C1 segment of cervical spinal cord (tissue), 14 donors: ENCODE measurements around the gene HIF1AN.

Experiments used
- DNase-seq, 14 donors: peaks; one replicate each; lab custom pipeline; 2025; lab: John Stamatoyannopoulos, UW

The HIF1AN gene

GRCh38 chr10:100520811-100521210 lies 14.9 kb upstream of the HIF1AN start:
- no peak for DNase-seq

DNA sequence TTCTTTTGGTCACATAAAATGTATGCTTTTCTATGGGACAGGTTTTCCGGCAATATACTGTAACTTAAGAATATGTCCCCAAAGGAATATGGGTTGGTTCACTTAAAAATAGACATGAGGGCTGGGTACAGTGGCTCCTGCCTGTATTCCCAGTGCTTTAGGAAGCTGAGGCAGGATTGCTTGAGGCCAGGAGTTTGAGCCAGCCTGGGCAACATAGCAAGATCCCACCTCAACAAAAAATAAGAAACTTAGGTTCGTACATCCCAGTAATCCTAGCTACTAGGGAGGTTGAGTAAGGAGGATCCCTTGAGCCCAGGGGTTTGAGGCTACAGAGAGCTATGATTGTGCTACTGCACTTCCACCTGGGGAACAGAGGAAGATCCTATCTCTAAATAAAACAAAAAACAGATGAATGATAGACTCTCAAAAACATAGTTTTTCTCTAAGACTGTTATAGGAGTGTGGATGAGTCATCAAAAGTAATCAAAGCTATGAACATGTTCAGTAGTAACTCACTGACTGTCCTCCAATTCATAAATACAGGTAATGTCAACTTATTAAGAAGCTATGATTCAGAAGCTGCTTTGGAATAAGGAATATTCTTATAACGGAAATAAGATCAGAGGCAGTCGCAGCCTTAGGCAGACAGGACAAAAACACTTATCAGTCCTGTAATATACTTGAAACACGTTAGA lies 13.5 kb upstream of the HIF1AN start:
- no peak for DNase-seq

DNA sequence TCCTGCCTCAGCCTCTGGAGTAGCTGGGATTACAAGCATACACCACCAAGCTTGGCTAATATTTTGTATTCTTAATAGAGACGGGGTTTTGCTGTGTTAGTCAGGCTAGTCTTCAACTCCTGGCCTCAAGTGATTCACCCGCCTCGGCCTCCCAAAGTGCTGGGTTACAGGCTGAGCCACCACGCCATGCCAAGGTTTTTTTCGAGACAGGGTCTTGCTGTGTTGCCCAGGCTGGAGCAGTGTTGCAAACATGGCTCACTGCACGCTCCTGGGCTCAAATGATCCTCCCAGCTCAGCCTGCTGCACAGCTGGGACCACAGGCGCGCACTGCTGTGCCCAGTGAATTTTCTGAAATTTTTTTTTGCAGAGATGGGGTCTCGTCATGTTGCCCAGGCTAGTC lies 12.8 kb upstream of the HIF1AN start:
- no peak for DNase-seq

DNA sequence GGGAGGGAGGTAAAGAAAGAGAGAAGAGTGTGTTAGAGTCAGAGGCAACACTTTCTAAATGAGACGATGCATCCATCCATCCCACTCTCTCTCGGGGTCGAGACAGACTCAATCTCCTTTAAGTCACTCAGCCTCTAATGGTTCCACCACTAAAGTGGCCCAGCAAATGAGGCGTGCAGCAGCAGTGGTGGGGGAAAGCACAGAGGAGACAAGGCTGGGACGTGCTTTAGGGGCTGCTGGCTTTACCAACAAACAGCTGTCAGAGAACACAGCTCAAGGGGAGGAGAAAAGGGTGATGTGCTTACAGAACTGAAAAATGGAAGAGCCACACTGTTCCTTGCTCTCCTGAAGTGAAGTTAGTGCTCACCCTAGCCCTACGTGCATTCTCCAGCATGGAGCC lies 11.5 kb upstream of the HIF1AN start:
- no peak for DNase-seq

DNA sequence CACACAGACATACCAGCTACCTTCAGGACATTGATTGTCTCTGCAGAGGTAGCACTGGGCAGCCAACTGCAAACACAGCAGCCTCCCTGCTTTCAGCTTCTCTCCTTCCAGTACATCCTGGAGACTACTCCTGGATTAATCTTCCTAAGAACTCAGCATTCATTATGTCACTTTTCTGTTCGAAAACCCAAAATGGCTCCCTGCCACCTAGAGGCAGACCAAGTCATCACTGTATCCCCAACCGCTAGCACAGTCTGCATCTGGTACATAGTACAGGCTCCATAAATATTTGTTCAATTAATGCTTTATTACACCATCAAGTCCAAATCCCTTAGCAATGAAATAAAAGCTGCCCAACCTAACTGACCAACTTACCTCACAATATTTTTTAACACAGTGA lies 11.1 kb upstream of the HIF1AN start:
- no peak for DNase-seq

GRCh38 chr10:100528123-100528886 lies 7.4 kb upstream of the HIF1AN start:
- no peak for DNase-seq

- peak in 2 of 14 donors; percentile 30 to 40 for DNase-seq
Observed at GRCh38 chr10:100528921-100529474, 6.7 kb upstream of the HIF1AN start.

- DNase-seq = peak; percentile 46 to 95 (median 85)
Observed at GRCh38 chr10:100529475-100530298, 6.1 kb upstream of the HIF1AN start, which contains the start of gene NDUFB8. Gene NDUFB8 (minus strand): TSS chr10:100529871. CDS start chr10:100529851, 20 bp downstream.

- no peak for DNase-seq
Observed at GRCh38 chr10:100531761-100532160, 4.0 kb upstream of the HIF1AN start.

DNA sequence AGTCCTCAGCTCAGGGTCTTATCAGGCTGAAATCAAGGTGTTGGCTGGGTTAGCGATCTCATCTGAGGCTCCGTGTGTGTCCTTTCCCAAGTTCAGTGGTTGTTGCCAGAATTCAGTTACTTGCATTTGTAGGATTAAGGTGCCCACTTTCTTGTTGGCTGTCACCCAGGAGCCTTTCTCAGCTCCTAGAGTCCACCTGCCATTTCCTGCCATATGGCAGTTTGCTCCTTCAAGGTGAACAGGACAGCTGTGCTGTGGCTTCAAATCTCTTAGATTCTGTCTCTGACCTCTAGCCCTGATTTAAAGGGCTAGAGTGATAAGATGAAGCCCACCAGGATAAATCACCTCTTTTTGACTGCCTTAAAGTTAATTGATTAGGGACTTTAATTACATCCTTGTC lies 1.0 kb upstream of the HIF1AN start:
- DNase-seq = no peak

DNA sequence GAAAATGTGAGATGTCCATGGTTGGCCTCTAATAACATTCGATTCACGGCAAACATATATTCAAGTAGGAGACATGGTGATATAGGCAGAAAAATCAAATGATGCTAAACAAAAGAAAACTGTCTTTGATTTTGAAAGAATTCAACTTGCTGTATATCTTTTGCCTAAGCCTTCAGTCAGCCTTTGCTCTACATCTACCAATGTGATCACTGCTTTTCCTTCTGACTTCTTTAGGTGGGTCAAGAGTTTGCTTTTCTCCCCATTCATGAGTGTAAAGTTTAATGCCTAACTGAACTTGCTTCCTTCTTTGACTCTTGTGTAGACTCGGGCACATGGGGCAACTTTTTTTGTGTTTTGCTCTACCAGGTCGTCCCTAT lies 417 bp upstream of the HIF1AN start:
- DNase-seq = no peak

DNA sequence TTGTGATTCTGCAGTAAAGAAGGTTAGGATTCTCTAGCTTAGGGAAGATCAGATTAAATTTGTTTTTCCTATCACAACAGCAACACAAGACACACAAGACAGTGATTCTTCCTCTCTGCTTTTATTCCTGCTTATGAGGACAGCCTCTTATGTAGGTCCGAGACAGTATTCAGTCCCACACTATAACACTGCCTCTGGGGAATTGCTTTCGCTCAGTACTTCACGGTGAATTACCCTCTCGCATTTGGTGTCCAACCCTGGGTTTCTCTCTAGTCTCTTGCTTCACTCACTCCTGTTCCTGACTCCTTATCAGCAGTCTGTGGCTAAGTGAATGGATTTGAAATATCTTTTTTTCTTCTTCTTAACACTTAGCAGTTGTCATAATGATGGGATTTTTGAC lies 1.7 kb downstream of the HIF1AN start:
- DNase-seq = no peak

- no peak for DNase-seq
Observed at GRCh38 chr10:100544950-100545349, 9.2 kb downstream of the HIF1AN start.

GRCh38 chr10:100551196-100551595 lies 15.5 kb downstream of the HIF1AN start:
- DNase-seq = no peak

DNA sequence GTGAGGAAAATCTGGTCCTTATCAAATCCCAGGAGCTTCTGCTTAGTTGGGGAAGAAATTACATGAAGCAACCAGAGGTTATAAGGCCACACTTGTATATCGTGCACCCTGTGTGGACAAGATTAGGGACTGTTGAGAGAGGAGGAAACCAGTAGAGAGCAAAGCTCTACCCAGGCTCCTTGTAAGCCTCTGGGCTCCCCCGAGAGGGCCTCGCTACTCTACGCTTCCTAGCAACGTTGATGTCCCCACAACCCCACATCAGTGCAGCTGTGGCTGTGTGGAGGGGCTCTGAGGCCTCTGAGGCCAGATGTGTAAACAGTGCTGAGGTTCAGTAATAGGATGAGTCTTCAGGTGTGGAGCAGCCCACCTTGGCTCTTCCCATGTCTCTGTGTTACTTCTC lies 16.0 kb downstream of the HIF1AN start:
- DNase-seq = no peak

- DNase-seq = no peak
Observed at GRCh38 chr10:100553929-100554328, 18.2 kb downstream of the HIF1AN start.

DNA sequence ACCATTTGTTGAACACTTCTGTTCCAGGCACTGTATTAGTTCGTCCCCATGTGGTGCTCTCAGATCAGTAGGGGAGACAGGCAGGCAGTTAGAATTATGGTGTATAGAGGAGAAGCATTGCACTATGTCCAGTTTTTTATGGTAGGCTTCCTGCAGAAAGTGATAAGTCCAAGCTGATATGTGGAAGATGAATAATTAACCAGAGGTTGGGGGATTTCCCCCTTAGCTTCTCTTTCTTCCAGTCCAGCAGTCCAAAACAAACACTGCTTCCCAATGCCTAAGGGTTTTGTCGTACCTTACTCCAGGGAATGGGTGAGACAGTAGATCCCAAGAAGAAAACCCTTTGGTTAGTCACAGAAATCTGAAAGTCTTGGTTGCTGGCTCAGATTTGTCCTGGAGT lies 19.2 kb downstream of the HIF1AN start:
- DNase-seq = no peak

DNA sequence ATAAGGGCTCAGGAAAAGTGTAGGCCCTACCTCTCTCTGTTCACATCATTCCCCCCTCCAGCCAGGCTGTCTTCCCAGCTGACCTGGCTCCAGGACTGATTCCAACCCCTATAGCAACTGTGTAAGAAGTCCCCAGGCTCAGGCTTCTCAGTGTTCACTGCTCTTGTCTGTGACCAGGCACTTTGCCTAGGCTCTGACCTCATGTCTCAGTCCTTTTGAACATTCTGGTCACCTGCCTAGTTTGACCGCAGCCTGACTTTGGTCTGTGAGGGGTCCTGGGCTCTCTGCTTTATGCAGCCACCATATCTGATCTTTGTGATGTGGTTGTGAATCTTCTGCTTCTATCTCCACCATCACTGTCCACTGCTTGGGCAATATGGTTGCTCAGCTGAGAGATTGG lies 24.5 kb downstream of the HIF1AN start:
- no peak for DNase-seq

- no peak for DNase-seq
Observed at GRCh38 chr10:100561005-100561404, 25.3 kb downstream of the HIF1AN start.

GRCh38 chr10:100562008-100562672 lies 26.4 kb downstream of the HIF1AN start:
- DNase-seq = peak in 9 of 14 donors; percentile 14 to 67 (median 32)

DNA sequence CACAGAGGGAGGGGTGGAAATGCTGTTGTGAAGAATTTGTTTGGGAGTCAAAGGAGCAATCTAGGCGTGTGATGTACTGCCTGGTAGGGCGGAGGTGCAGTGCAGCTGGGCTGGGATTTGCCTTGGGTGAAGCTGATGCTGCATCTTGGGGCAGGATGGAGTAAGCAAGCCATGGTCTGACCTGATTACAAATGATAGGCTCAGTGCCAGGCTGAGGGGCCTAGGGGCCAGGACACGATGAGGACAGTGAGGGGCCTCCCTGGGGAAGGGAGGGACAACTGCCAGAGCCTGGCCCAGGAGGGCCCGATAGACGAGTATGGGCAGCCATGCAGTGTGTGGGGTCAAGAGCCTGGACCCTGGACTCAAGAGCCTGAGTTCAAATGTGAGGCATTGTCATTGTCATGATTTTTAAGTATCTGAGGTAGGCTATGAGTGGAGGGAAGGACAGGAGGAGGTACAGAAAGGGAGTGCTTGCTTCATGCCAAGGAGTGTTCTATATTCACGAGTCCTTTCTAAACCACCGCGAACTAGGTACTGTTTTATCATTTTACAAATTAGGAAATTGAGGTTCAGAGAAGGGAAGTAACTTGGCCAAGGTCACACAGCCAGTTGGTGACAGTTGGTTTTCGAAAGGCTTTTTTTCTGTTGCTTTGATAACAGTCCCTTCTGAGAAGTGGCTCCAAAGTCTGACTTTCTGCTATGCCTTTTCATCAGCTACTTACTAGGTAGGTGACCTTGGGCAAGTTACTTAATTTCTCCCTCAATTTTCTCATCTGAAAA lies 29.7 kb downstream of the HIF1AN start:
- no peak for DNase-seq
